Spleen (tissue), 11 donors: ENCODE measurements around the gene DNAH17. TPM values are rescaled to one million over a fixed set of nuclear protein-coding genes. Genes with fewer than 3 reads are reported as not detected.
A peak's percentile ranks its signal among the peaks of the same experiment; 100 is the strongest.

Experiments used
- DNase-seq: peaks from one replicate; pipeline ENCODE4 v3.0.0-alpha.2; 2020
- H3K27ac ChIP-seq, 8 donors: fragments of 200-600 bp; sonication (generic) in 7 of 8; 1 replicate in 4 of 8; 2 replicates in 4 of 8; pipeline versions ENCODE4 v1.5.0 to v1.8.0; 2016 to 2021; ENCODE audit warnings: inconsistent platforms in 4 of 8, mild to moderate bottlenecking in 4 of 8, moderate library complexity in 1 of 8
- H3K27me3 ChIP-seq, 7 donors: fragments of 200-600 bp; sonication (generic) in 6 of 7; replicated peaks in 1 of 7; 1 replicate in 4 of 7; 2 replicates in 3 of 7; pipeline versions ENCODE4 v1.5.0 to v1.8.0; 2016 to 2021; ENCODE audit warnings: inconsistent platforms in 3 of 7, mild to moderate bottlenecking in 1 of 7
- H3K36me3 ChIP-seq, 6 donors: fragments of 200-600 bp; sonication (generic) in 5 of 6; 1 replicate in 4 of 6; 2 replicates in 2 of 6; pipeline versions ENCODE4 v1.5.0 to v1.8.0; 2016 to 2021; ENCODE audit warnings: inconsistent platforms in 2 of 6
- H3K4me1 ChIP-seq, 6 donors: fragments of 200-600 bp; sonication (generic) in 5 of 6; 1 replicate in 3 of 6; 2 replicates in 3 of 6; pipeline versions ENCODE4 v1.5.0 to v1.8.0; 2016 to 2021; ENCODE audit warnings: inconsistent platforms in 3 of 6
- H3K4me3 ChIP-seq, 8 donors: fragments of 200-600 bp; sonication (generic) in 7 of 8; 1 replicate in 4 of 8; 2 replicates in 4 of 8; pipeline versions ENCODE4 v1.5.0 to v1.8.0; 2016 to 2021; ENCODE audit warnings: inconsistent platforms in 4 of 8, mild to moderate bottlenecking in 4 of 8, moderate library complexity in 2 of 8
- H3K9me3 ChIP-seq, 8 donors: fragments of 200-600 bp; sonication (generic) in 7 of 8; 1 replicate in 4 of 8; 2 replicates in 4 of 8; pipeline versions ENCODE4 v1.5.0 to v1.8.0; 2016 to 2021; ENCODE audit warnings: inconsistent platforms in 4 of 8
- CTCF ChIP-seq, 11 experiments: fragments of 200-600 bp in 7 of 11; fragments of 450-650 bp in 4 of 11; sonication (generic) in 4 of 11; IDR thresholded peaks in 8 of 11; conservative IDR thresholded peaks in 3 of 11; 1 replicate in 7 of 11; 2 replicates in 4 of 11; pipeline versions ENCODE4 v1.4.0 to v1.8.0; 2016 to 2021; ENCODE audit warnings: antibody characterized with exemption in 11 of 11, inconsistent platforms in 4 of 11, mild to moderate bottlenecking in 1 of 11
- POLR2A ChIP-seq, 3 donors: fragments of 450-650 bp; IDR thresholded peaks; one replicate each; pipeline ENCODE4 v1.5.1; 2017; ENCODE audit warnings: antibody characterized with exemption in 3 of 3, mild to moderate bottlenecking in 1 of 3
- POLR2AphosphoS5 ChIP-seq, 3 donors: sonication (generic); formaldehyde crosslinking; IDR thresholded peaks; one replicate each; pipeline ENCODE4 v1.5.1; 2017; ENCODE audit warnings: antibody characterized with exemption in 3 of 3
- WGBS, 5 donors: extraction: QIAGEN DNeasy Blood & Tissue Kit in 3 of 5; methylation state at CpG; one replicate each; pipeline versions ENCODE4 v1.1.5 to v1.1.7; 2013 to 2018; 5-methylcytosine and 5-hydroxymethylcytosine counted together
- intact Hi-C: fragments of 100-400 bp; cut with DNase I; formaldehyde crosslinking; loops from one replicate; pipeline ENCODE4 v1.15.0; 2023; ENCODE audit warnings: low total_unique reads
- polyA plus RNA-seq, 3 donors: library from polyadenylated mRNA; stranded (reverse); fragments of 200-250 nt; gene quantifications; one replicate each; pipeline ENCODE4 v1.2.1, GENCODE V29; 2013
- total RNA-seq, 7 donors: library from RNA; depleted of rRNA in 3 of 7; stranded (reverse); fragments of >200 nt in 3 of 7; fragmentation: NEBNext Ultra II Directional in 4 of 7; extraction: Animal tissue kit (Norgen Biotek cat#: 25700) in 4 of 7; gene quantifications; one replicate each; pipeline versions ENCODE4 v1.1.0 to v1.2.1, GENCODE V29; 2016 to 2021
- donor health status: healthy with polysubstance abuse.
- donor health status: DM: no; HTN: no; CAD: no; lungs with moderate emphysema.
- donor health status: DM: no; HTN: no; CAD: no.
- donor health status: Bipolar disorder and iron deficiency.
- donor health status: healthy.
- donor health status: DM: no; HTN: no; CAD: no.
- donor health status: DM: yes; HTN: yes; CAD: no.

Gene DNAH17
- total and polyA plus RNA-seq, 10 donors = 0.06 to 1.0 (median 0.72) TPM; not detected in 1

GRCh38 chr17:78599419-78599818 is 22.2 kb upstream of the DNAH17 start:
- intact Hi-C loops = no loop called here
- H3K4me3 ChIP-seq = no peak overlapping the region

GRCh38 chr17:78598013-78598471 is 20.8 kb upstream of the DNAH17 start:
- intact Hi-C loops = no loop called here
- peaks cover 0 to 37% (median 0%) of the 10 kb centered on the region in 7 donors for H3K27me3 ChIP-seq
- no peak for DNase-seq
- no peaks in the 10 kb centered on the region for H3K9me3 ChIP-seq
- TF ChIP-seq CTCF (IDR thresholded peaks at IDR 0.05 in 8 of 11, conservative IDR thresholded peaks at IDR 0.05 in 3 of 11) (no peak), POLR2A (IDR thresholded peaks at IDR 0.05) (no peak), POLR2AphosphoS5 (IDR thresholded peaks at IDR 0.05) (no peak)
- 55 to 77% (median 59%) methylated on average over 9 of the region's 9 CpGs for WGBS, 5 donors
- H3K4me3 ChIP-seq = no peak overlapping the region
- H3K36me3 ChIP-seq = no peaks in the 10 kb centered on the region
- H3K27ac ChIP-seq = peak overlapping the region in 2 of 8 donors; percentile 59 to 63
- H3K4me1 ChIP-seq = peaks cover 5 to 35% (median 16%) of the 10 kb centered on the region in 6 donors

More at GRCh38 chr17:78599419-78599818, 22.2 kb upstream of the DNAH17 start:
- Histone ChIP-seq H3K27me3 (peaks cover 0 to 25% (median 0%) of the 10 kb centered on the region in 7 donors), H3K27ac (no peak overlapping the region), H3K4me1 (peaks cover 3 to 24% (median 12%) of the 10 kb centered on the region in 6 donors), H3K36me3 (no peaks in the 10 kb centered on the region), H3K9me3 (no peaks in the 10 kb centered on the region)
- DNase-seq = peak; percentile 4
- 75 to 93% (median 84%) methylated on average over 5 of the region's 5 CpGs for WGBS, 5 donors
- TF ChIP-seq POLR2AphosphoS5 (IDR thresholded peaks at IDR 0.05) (no peak), POLR2A (IDR thresholded peaks at IDR 0.05) (no peak), CTCF (IDR thresholded peaks at IDR 0.05 in 8 of 11, conservative IDR thresholded peaks at IDR 0.05 in 3 of 11) (no peak)

- Histone ChIP-seq H3K4me1 (peaks cover 10 to 44% (median 21%) of the 10 kb centered on the region in 6 donors), H3K36me3 (no peaks in the 10 kb centered on the region), H3K4me3 (no peak overlapping the region), H3K9me3 (no peaks in the 10 kb centered on the region), H3K27me3 (peaks cover 0 to 44% (median 0%) of the 10 kb centered on the region in 7 donors), H3K27ac (peak overlapping the region in 5 of 8 donors; percentile 3 to 63 (median 42))
- intact Hi-C loops = no loop called here
- DNase-seq = peak; percentile 35
- WGBS, 5 donors = 77 to 86% (median 83%) methylated on average over 12 of the region's 12 CpGs
- TF ChIP-seq POLR2A (IDR thresholded peaks at IDR 0.05) (no peak), POLR2AphosphoS5 (IDR thresholded peaks at IDR 0.05) (no peak), CTCF (IDR thresholded peaks at IDR 0.05 in 8 of 11, conservative IDR thresholded peaks at IDR 0.05 in 3 of 11) (no peak)
Observed at GRCh38 chr17:78596871-78597764, 19.9 kb upstream of the DNAH17 start.
